HEK293T (cell line): ENCODE data around the gene CCM2.

Experiments used
- ARNT ChIP-seq: fragments of 450-650 bp; IDR thresholded peaks from 2 replicates; pipeline ENCODE4 v1.6.1; 2017; ENCODE audit warnings: mild to moderate bottlenecking
- BHLHE40 ChIP-seq: fragments of 450-650 bp; IDR thresholded peaks from 2 replicates; pipeline ENCODE4 v1.6.1; 2016; ENCODE audit warnings: mild to moderate bottlenecking, moderate library complexity, borderline replicate concordance
- CTBP1 ChIP-seq: fragments of 450-650 bp; IDR thresholded peaks from 2 replicates; pipeline ENCODE4 v1.6.1; 2016; ENCODE audit warnings: borderline replicate concordance
- ELF4 ChIP-seq: fragments of 450-650 bp; IDR thresholded peaks from 2 replicates; pipeline ENCODE4 v1.6.1; 2017; ENCODE audit warnings: antibody characterized with exemption
- FOXA1 ChIP-seq: fragments of 450-650 bp; IDR thresholded peaks from 2 replicates; pipeline ENCODE4 v1.6.1; 2016; ENCODE audit warnings: mild to moderate bottlenecking
- FOXK2 ChIP-seq: fragments of 450-650 bp; IDR thresholded peaks from 2 replicates; pipeline ENCODE4 v1.6.1; 2016; ENCODE audit warnings: mild to moderate bottlenecking
- FOXM1 ChIP-seq: fragments of 450-650 bp; IDR thresholded peaks from 2 replicates; pipeline ENCODE4 v1.6.1; 2017; ENCODE audit warnings: mild to moderate bottlenecking, borderline replicate concordance
- NFRKB ChIP-seq: fragments of 450-650 bp; IDR thresholded peaks from 2 replicates; pipeline ENCODE4 v1.6.1; 2016; ENCODE audit warnings: mild to moderate bottlenecking, moderate library complexity
- SP1 ChIP-seq: fragments of 450-650 bp; IDR thresholded peaks from 2 replicates; pipeline ENCODE4 v1.6.1; 2017
- SUZ12 ChIP-seq: fragments of 450-650 bp; IDR thresholded peaks from 2 replicates; pipeline ENCODE4 v1.6.1; 2016; ENCODE audit warnings: mild to moderate bottlenecking
- TARDBP ChIP-seq: fragments of 450-650 bp; IDR thresholded peaks from 2 replicates; pipeline ENCODE4 v1.6.1; 2016
- ZNF384 ChIP-seq: fragments of 450-650 bp; IDR thresholded peaks from 2 replicates; pipeline ENCODE4 v1.6.1; 2016
- TF ChIP-seq, protein P1 (sequence below): fragments of 450-650 bp; IDR thresholded peaks from 2 replicates; pipeline ENCODE4 v1.6.1; 2016

DNA sequence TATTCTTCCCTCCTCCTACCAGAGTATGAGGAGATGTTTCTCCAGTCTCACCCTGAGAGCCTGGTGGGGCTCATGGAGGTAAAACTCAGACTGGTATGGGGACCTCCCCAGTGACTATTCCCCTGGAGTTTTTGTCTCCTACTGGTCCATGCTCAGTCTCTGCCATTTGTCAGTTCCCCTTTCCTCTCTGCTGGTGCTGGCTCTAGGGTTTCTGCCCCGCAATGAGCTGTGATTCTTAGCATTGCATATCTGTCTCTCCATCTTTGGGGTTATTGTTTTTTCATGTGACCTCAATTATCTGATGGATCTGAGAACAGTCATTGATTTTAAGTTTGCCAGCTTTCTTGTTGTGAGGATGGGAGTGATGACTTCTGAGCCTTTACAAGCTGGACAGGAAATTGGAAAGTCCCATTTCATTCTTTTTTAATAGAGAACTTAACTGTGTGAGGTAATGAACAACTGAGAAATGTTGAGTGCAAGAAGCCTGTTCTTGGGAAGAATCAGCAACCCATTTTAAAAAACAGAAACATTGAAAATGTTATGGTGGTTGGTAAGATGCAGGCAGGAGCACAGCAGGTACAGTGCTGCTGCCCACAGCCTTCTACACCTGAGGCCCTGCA is 61.9 kb downstream of the CCM2 start:
- TF ChIP-seq FOXA1, result no peak
- no peak for TF ChIP-seq BHLHE40
- TF ChIP-seq ELF4, result no peak
- TF ChIP-seq ARNT, result no peak
- no peak for TF ChIP-seq ZNF384
- no peak for TF ChIP-seq TARDBP
- no peak for TF ChIP-seq FOXK2
- no peak for TF ChIP-seq FOXM1
- TF ChIP-seq, protein P1, sequence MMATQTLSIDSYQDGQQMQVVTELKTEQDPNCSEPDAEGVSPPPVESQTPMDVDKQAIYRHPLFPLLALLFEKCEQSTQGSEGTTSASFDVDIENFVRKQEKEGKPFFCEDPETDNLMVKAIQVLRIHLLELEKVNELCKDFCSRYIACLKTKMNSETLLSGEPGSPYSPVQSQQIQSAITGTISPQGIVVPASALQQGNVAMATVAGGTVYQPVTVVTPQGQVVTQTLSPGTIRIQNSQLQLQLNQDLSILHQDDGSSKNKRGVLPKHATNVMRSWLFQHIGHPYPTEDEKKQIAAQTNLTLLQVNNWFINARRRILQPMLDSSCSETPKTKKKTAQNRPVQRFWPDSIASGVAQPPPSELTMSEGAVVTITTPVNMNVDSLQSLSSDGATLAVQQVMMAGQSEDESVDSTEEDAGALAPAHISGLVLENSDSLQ, result no peak
- TF ChIP-seq CTBP1, result no peak
- TF ChIP-seq SUZ12, result no peak
- no peak for TF ChIP-seq SP1
- TF ChIP-seq NFRKB, result no peak
